ENCODE measurements around the gene EXD3. TPM values are rescaled to one million over a fixed set of nuclear protein-coding genes. Genes with fewer than 3 reads are reported as not detected.

The EXD3 gene
- total and polyA plus RNA-seq, 2 of the 13 experiments (the other 11 are each of a cell fraction or from before 2014, with no cell fraction given), result 2.7 to 4.8 TPM

DNA sequence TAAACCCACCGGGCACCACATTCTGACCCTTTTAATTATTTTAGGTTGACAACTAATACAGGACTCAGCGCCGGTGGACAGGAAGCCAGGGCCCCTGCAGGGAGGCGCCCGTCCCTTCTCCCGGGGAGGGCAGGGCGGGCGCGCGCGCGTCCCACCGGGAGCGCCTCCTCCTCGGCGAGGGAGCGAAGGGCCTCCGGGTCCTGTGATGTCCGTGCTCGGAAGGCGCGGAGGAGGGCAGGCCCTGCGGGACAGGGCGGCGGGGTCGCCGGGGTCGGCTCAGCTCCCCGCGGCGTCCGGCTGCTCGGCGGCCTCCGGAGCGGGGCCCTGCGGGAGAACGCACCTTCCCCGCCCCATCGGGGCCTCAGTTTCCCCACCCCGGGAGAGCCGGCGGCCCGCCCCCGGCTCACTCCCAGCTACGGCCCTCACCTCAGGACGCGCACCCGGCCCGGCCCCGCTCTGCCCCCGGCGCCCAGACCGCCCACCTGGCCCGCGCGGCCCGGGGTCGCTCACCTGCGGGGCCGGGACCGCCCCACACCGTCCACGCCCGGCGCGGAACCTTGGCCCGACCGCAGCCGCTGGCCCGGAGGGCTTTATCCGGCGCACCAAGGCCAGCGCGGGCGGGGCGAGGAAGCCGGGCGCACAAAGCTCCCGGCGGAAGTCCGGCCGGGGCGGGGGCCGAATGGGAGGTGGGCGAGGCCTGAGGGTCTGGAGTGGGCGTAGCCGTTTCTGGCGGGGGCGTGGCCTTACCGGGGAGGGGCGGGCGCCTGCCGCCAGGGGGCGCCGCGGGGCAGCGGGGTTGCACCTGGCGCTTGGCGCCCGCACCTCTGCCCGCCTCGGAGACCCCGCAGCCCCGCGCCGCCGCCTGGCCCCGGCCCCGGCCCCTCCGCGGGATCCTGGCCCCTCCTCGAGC is at the start of gene EXD3, which contains the start of gene NOXA1 (continued):
- TF ChIP-seq SNAPC4 (CRISPR knock-in tag; IDR thresholded peaks at IDR 0.05) (no peak), ZNF234 (CRISPR knock-in tag; conservative IDR thresholded peaks at IDR 0.05) (no peak), E2F1 (CRISPR knock-in tag; IDR thresholded peaks at IDR 0.05) (peak; percentile 64; the same call in 1 of the 2 replicates), ZNF670 (CRISPR knock-in tag; IDR thresholded peaks at IDR 0.05; ENCODE audit: borderline replicate concordance) (peak; percentile 82), SCMH1 (CRISPR knock-in tag; IDR thresholded peaks at IDR 0.05; ENCODE audit: borderline replicate concordance) (no peak), HNRNPUL1 (IDR thresholded peaks at IDR 0.05; ENCODE audit: low read depth, low read length) (no peak), GABPB1 (CRISPR knock-in tag; IDR thresholded peaks at IDR 0.05) (peak; percentile 92), PHF5A (CRISPR knock-in tag; IDR thresholded peaks at IDR 0.05; ENCODE audit: low read depth, unreplicated experiment) (peak; percentile 84), NONO (IDR thresholded peaks at IDR 0.05) (no peak), NONO (CRISPR knock-in tag; conservative IDR thresholded peaks at IDR 0.05) (peak; percentile 87), SALL1 (CRISPR knock-in tag; IDR thresholded peaks at IDR 0.05) (peak; percentile 83; the same call in 1 of the 2 replicates), HIVEP1 (CRISPR knock-in tag; IDR thresholded peaks at IDR 0.05) (no peak), ZSCAN25 (CRISPR knock-in tag; IDR thresholded peaks at IDR 0.05) (peak; percentile 57), TAF1 (CRISPR knock-in tag; IDR thresholded peaks at IDR 0.05) (peak; percentile 76), ZFP36L2 (CRISPR knock-in tag; IDR thresholded peaks at IDR 0.05) (no peak), CENPBD1 (CRISPR knock-in tag; IDR thresholded peaks at IDR 0.05; ENCODE audit: borderline replicate concordance, low read depth) (no peak; the same call in 1 of the 2 replicates), ZNF605 (CRISPR knock-in tag; IDR thresholded peaks at IDR 0.05) (no peak)
- TF ChIP-seq, protein P1, sequence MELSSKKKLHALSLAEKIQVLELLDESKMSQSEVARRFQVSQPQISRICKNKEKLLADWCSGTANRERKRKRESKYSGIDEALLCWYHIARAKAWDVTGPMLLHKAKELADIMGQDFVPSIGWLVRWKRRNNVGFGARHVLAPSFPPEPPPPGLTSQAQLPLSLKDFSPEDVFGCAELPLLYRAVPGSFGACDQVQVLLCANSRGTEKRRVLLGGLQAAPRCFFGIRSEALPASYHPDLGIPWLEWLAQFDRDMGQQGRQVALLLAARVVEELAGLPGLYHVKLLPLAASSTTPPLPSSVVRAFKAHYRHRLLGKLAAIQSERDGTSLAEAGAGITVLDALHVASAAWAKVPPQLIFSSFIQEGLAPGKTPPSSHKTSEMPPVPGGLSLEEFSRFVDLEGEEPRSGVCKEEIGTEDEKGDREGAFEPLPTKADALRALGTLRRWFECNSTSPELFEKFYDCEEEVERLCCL (CRISPR knock-in tag; IDR thresholded peaks at IDR 0.05; ENCODE audit: borderline replicate concordance), result no peak
- TF ChIP-seq, protein P2, sequence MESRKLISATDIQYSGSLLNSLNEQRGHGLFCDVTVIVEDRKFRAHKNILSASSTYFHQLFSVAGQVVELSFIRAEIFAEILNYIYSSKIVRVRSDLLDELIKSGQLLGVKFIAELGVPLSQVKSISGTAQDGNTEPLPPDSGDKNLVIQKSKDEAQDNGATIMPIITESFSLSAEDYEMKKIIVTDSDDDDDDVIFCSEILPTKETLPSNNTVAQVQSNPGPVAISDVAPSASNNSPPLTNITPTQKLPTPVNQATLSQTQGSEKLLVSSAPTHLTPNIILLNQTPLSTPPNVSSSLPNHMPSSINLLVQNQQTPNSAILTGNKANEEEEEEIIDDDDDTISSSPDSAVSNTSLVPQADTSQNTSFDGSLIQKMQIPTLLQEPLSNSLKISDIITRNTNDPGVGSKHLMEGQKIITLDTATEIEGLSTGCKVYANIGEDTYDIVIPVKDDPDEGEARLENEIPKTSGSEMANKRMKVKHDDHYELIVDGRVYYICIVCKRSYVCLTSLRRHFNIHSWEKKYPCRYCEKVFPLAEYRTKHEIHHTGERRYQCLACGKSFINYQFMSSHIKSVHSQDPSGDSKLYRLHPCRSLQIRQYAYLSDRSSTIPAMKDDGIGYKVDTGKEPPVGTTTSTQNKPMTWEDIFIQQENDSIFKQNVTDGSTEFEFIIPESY (CRISPR knock-in tag; IDR thresholded peaks at IDR 0.05), result 0 out of 2 replicates have a peak, but pooled peaks have one; percentile 14
